HepG2 (cell line): ENCODE measurements around the gene JMJD8. TPM values are rescaled to one million over a fixed set of nuclear protein-coding genes. Genes with fewer than 3 reads are reported as not detected.

Experiments
- ASH2L ChIP-seq: fragments of 300-600, 200-600 bp; sonication (generic); IDR thresholded peaks from 2 replicates; pipeline ENCODE4 v1.7.0; 2017; ENCODE audit warnings: low read depth, mild to moderate bottlenecking, moderate library complexity, mixed read lengths, low read length; ENCODE audit not compliant: insufficient read length
- CREBL2 ChIP-seq: sonication (generic); formaldehyde crosslinking; IDR thresholded peaks from 2 replicates; pipeline ENCODE4 v1.8.1; 2023; ENCODE audit warnings: missing genetic modification reagents, mild to moderate bottlenecking, borderline replicate concordance
- DPF2 ChIP-seq: sonication (generic); formaldehyde crosslinking; IDR thresholded peaks from 2 replicates; pipeline ENCODE4 v1.4.0; 2020; ENCODE audit warnings: mild to moderate bottlenecking, low read depth, missing genetic modification reagents, borderline replicate concordance
- ETV6 ChIP-seq: sonication (generic); formaldehyde crosslinking; conservative IDR thresholded peaks from 2 replicates; pipeline ENCODE4 v1.4.0; 2020; ENCODE audit warnings: missing genetic modification reagents
- GLMP ChIP-seq: sonication (generic); formaldehyde crosslinking; IDR thresholded peaks from 2 replicates; pipeline ENCODE4 v1.9.0; 2021; ENCODE audit warnings: missing genetic modification reagents, mild to moderate bottlenecking, borderline replicate concordance
- IKZF5 ChIP-seq: IDR thresholded peaks from 2 replicates; pipeline ENCODE4 v1.6.1; 2018; ENCODE audit warnings: missing genetic modification reagents, mild to moderate bottlenecking, missing compliant biosample characterization
- KMT2B ChIP-seq: IDR thresholded peaks from 2 replicates; pipeline ENCODE4 v1.6.1; 2016; ENCODE audit warnings: missing genetic modification reagents, missing compliant biosample characterization
- NFIC ChIP-seq: IDR thresholded peaks from 2 replicates; pipeline ENCODE4 v1.6.1; 2012; ENCODE audit warnings: mild to moderate bottlenecking, low read length, inconsistent platforms
- RELA ChIP-seq: sonication (generic); formaldehyde crosslinking; IDR thresholded peaks from 2 replicates; pipeline ENCODE4 v1.4.0; 2020; ENCODE audit warnings: missing genetic modification reagents
- SALL2 ChIP-seq: sonication (generic); formaldehyde crosslinking; IDR thresholded peaks from 2 replicates; pipeline ENCODE4 v1.8.1; 2023; ENCODE audit warnings: mild to moderate bottlenecking, missing genetic modification reagents, inconsistent platforms
- TEAD3 ChIP-seq: optimal IDR thresholded peaks from 2 replicates; pipeline ENCODE3; 2016; ENCODE audit warnings: borderline replicate concordance
- ZNF260 ChIP-seq: sonication (generic); formaldehyde crosslinking; IDR thresholded peaks from 2 replicates; pipeline ENCODE4 v1.4.0; 2020; ENCODE audit warnings: missing genetic modification reagents, low read depth, mild to moderate bottlenecking, borderline replicate concordance
- ZNF3 ChIP-seq: IDR thresholded peaks from 2 replicates; pipeline ENCODE4 v1.7.0; 2017; ENCODE audit warnings: inconsistent platforms
- ZNF331 ChIP-seq: sonication (generic); formaldehyde crosslinking; IDR thresholded peaks from 2 replicates; pipeline ENCODE4 v1.4.0; 2020; ENCODE audit warnings: missing genetic modification reagents
- ZNF546 ChIP-seq: sonication (generic); formaldehyde crosslinking; conservative IDR thresholded peaks from 2 replicates; pipeline ENCODE4 v1.8.1; 2023; ENCODE audit warnings: mild to moderate bottlenecking, missing genetic modification reagents
- ZNF547 ChIP-seq: sonication (generic); formaldehyde crosslinking; IDR thresholded peaks from 2 replicates; pipeline ENCODE4 v1.5.1; 2020; ENCODE audit warnings: mild to moderate bottlenecking, missing genetic modification reagents
- ZNF562 ChIP-seq: sonication (generic); formaldehyde crosslinking; IDR thresholded peaks from 2 replicates; pipeline ENCODE4 v1.8.0; 2022; ENCODE audit warnings: missing genetic modification reagents, borderline replicate concordance
- ZNF7 ChIP-seq: IDR thresholded peaks from 2 replicates; pipeline ENCODE4 v1.6.1; 2016; ENCODE audit warnings: missing biosample characterization, missing genetic modification reagents
- ZNF83 ChIP-seq: sonication (generic); formaldehyde crosslinking; IDR thresholded peaks from 2 replicates; pipeline ENCODE4 v1.4.0; 2020; ENCODE audit warnings: missing genetic modification reagents, mild to moderate bottlenecking, borderline replicate concordance
- polyA plus RNA-seq, 8 experiments: library from polyadenylated mRNA; depleted of rRNA in 3 of 8; stranded (reverse) in 7 of 8; unstranded in 1 of 8; fragments of >200 nt; fragmentation: Illumina TruSeq in 4 of 8; extraction: Trizol in 4 of 8; gene quantifications; 2 replicates each; pipeline versions ENCODE4 v1.2.1 to v1.2.3, GENCODE V29; 2011 to 2016; ENCODE audit warnings: low read depth in 4 of 8, missing spikeins in 1 of 8, mixed read lengths in 1 of 8; ENCODE audit not compliant: insufficient read depth in 1 of 8
- total RNA-seq, 5 experiments: library from RNA; depleted of rRNA; stranded (reverse); fragments of >200 nt; fragmentation: Illumina TruSeq; extraction: Trizol; gene quantifications; 2 replicates each; pipeline ENCODE4 v1.2.3, GENCODE V29; 2016; ENCODE audit warnings: low read depth in 1 of 5
- TF ChIP-seq, protein P1 (sequence below): sonication (generic); formaldehyde crosslinking; IDR thresholded peaks from 2 replicates; pipeline ENCODE4 v1.4.0; 2020; ENCODE audit warnings: mild to moderate bottlenecking, missing genetic modification reagents
- TF ChIP-seq, protein P2 (sequence below): sonication (generic); formaldehyde crosslinking; IDR thresholded peaks from 2 replicates; pipeline ENCODE4 v1.8.1; 2023; ENCODE audit warnings: mild to moderate bottlenecking, missing genetic modification reagents
- TF ChIP-seq, protein P3 (sequence below): sonication (generic); formaldehyde crosslinking; IDR thresholded peaks from 2 replicates; pipeline ENCODE4 v1.4.0; 2020; ENCODE audit warnings: missing genetic modification reagents

Gene JMJD8
- total and polyA plus RNA-seq, 2 of the 13 experiments (the other 11 are each of a cell fraction or from before 2014, with no cell fraction given), result 2.6 to 11.8 TPM

- TF ChIP-seq ASH2L (peak; percentile 26), RELA (CRISPR knock-in tag) (0 out of 2 replicates have a peak, but pooled peaks have one; percentile 32), NFIC (no peak), DPF2 (CRISPR knock-in tag) (no peak), KMT2B (CRISPR knock-in tag) (no peak), SALL2 (CRISPR knock-in tag) (no peak), CREBL2 (no peak), ZNF7 (no peak), ZNF260 (CRISPR knock-in tag) (no peak), ZNF546 (CRISPR knock-in tag) (no peak), ZNF562 (CRISPR knock-in tag) (no peak), ZNF331 (CRISPR knock-in tag) (0 out of 2 replicates have a peak, but pooled peaks have one; percentile 17), GLMP (CRISPR knock-in tag) (no peak), ZNF547 (CRISPR knock-in tag) (no peak; the same call in 1 of the 2 replicates), TEAD3 (CRISPR knock-in tag) (no peak), ETV6 (CRISPR knock-in tag) (0 out of 2 replicates have a peak, but pooled peaks have one; percentile 44), IKZF5 (CRISPR knock-in tag) (peak; percentile 51; the same call in 1 of the 2 replicates), ZNF3 (CRISPR knock-in tag) (no peak), ZNF83 (CRISPR knock-in tag) (0 out of 2 replicates have a peak, but pooled peaks have one; percentile 26)
- TF ChIP-seq, protein P1, sequence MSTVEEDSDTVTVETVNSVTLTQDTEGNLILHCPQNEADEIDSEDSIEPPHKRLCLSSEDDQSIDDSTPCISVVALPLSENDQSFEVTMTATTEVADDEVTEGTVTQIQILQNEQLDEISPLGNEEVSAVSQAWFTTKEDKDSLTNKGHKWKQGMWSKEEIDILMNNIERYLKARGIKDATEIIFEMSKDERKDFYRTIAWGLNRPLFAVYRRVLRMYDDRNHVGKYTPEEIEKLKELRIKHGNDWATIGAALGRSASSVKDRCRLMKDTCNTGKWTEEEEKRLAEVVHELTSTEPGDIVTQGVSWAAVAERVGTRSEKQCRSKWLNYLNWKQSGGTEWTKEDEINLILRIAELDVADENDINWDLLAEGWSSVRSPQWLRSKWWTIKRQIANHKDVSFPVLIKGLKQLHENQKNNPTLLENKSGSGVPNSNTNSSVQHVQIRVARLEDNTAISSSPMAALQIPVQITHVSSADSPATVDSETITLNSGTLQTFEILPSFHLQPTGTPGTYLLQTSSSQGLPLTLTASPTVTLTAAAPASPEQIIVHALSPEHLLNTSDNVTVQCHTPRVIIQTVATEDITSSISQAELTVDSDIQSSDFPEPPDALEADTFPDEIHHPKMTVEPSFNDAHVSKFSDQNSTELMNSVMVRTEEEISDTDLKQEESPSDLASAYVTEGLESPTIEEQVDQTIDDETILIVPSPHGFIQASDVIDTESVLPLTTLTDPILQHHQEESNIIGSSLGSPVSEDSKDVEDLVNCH, result no peak
- TF ChIP-seq, protein P2, sequence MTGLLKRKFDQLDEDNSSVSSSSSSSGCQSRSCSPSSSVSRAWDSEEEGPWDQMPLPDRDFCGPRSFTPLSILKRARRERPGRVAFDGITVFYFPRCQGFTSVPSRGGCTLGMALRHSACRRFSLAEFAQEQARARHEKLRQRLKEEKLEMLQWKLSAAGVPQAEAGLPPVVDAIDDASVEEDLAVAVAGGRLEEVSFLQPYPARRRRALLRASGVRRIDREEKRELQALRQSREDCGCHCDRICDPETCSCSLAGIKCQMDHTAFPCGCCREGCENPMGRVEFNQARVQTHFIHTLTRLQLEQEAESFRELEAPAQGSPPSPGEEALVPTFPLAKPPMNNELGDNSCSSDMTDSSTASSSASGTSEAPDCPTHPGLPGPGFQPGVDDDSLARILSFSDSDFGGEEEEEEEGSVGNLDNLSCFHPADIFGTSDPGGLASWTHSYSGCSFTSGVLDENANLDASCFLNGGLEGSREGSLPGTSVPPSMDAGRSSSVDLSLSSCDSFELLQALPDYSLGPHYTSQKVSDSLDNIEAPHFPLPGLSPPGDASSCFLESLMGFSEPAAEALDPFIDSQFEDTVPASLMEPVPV (CRISPR knock-in tag), result no peak
- TF ChIP-seq, protein P3, sequence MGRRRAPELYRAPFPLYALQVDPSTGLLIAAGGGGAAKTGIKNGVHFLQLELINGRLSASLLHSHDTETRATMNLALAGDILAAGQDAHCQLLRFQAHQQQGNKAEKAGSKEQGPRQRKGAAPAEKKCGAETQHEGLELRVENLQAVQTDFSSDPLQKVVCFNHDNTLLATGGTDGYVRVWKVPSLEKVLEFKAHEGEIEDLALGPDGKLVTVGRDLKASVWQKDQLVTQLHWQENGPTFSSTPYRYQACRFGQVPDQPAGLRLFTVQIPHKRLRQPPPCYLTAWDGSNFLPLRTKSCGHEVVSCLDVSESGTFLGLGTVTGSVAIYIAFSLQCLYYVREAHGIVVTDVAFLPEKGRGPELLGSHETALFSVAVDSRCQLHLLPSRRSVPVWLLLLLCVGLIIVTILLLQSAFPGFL (CRISPR knock-in tag), result 0 out of 2 replicates have a peak, but pooled peaks have one; percentile 28
These were observed 41.7 kb downstream of the JMJD8 start (continued) for GRCh38 chr16:642189-643049.
